GM12878 (cell line): ENCODE measurements around the gene INA. TPM values are rescaled to one million over a fixed set of nuclear protein-coding genes. Genes with fewer than 3 reads are reported as not detected.

ENCODE experiments used
- ATAC-seq: fragments of 200-7000 bp; cut with Tn5 transposase; 3 replicates; pipeline ENCODE4 v1.9.1; 2020; ENCODE audit warnings: mild to moderate bottlenecking, moderate library complexity
- BruUV-seq: library from RNA; stranded (reverse); fragments of 400-500 nt; replicated peaks from 2 replicates; lab custom pipeline; 2021; lab: Mats Ljungman, UMichigan
- CTCF ChIA-PET: fragments of 300-600 bp; sonication (Branson Sonifier 250); formaldehyde crosslinking; extraction: SDS; loops from one replicate; lab custom pipeline; 2021; ENCODE audit warnings: inconsistent platforms; lab: Yijun Ruan, JAX
- POLR2A ChIA-PET: fragments of 350-600 bp; formaldehyde crosslinking; extraction: SDS; loops from one replicate; lab custom pipeline; 2021; ENCODE audit warnings: inconsistent platforms; lab: Charles Lee
- RAD21 ChIA-PET: fragments of 300-600 bp; sonication (Branson Sonifier 250); formaldehyde crosslinking; loops from one replicate; lab custom pipeline; 2023; ENCODE audit warnings: antibody characterized with exemption; ENCODE audit not compliant: unreplicated experiment; lab: Charles Lee
- SMC1A ChIA-PET: fragments of 300-600 bp; sonication (Branson Sonifier 250); formaldehyde crosslinking; loops from one replicate; lab custom pipeline; 2023; ENCODE audit not compliant: unreplicated experiment, uncharacterized antibody; lab: Charles Lee
- DNase-seq: peaks from one replicate; pipeline ENCODE4 v3.0.0-alpha.2; 2011; ENCODE audit warnings: low read depth, low spot score
- FAIRE-seq: peaks from 3 replicates; lab custom pipeline; 2011; peaks lifted over from hg19 to GRCh38; lab: Jason Lieb, UNC
- H2AFZ ChIP-seq: 2 replicates; pipeline ENCODE4 v1.6.0; 2011; ENCODE audit warnings: low read depth, low read length, control low read depth; ENCODE audit not compliant: control insufficient read depth
- H3K27ac ChIP-seq: 2 replicates; pipeline ENCODE4 v1.5.1; 2011; ENCODE audit warnings: control low read depth; ENCODE audit not compliant: control insufficient read depth, insufficient read depth
- H3K27me3 ChIP-seq, 2 experiments: replicated peaks in 1 of 2; 2 replicates each; pipeline versions ENCODE4 v1.6.0 to v1.6.1; 2011; ENCODE audit warnings: low read length in 1 of 2; ENCODE audit not compliant: control insufficient read depth in 2 of 2, insufficient read depth in 2 of 2
- H3K36me3 ChIP-seq, 2 experiments: 2 replicates each; pipeline ENCODE4 v1.5.1; 2011; ENCODE audit warnings: low read length in 1 of 2; ENCODE audit not compliant: control insufficient read depth in 2 of 2, insufficient read depth in 2 of 2
- H3K4me1 ChIP-seq: 2 replicates; pipeline ENCODE4 v1.6.1; 2011; ENCODE audit warnings: mild to moderate bottlenecking, low read length, moderate library complexity, mixed read lengths; ENCODE audit not compliant: control insufficient read depth, insufficient read depth
- H3K4me2 ChIP-seq: 2 replicates; pipeline ENCODE4 v1.6.0; 2011; ENCODE audit warnings: control low read depth; ENCODE audit not compliant: control insufficient read depth, insufficient read depth
- H3K4me3 ChIP-seq: fragments of 200-600 bp; sonication (generic); 2 replicates; pipeline ENCODE4 v1.5.1; 2016
- H3K79me2 ChIP-seq: 2 replicates; pipeline ENCODE4 v1.6.0; 2011; ENCODE audit warnings: low read length; ENCODE audit not compliant: control insufficient read depth, insufficient read depth
- H3K9ac ChIP-seq: 2 replicates; pipeline ENCODE4 v1.8.0; 2011; ENCODE audit warnings: low read length, control low read depth, mixed read lengths; ENCODE audit not compliant: control insufficient read depth, insufficient read depth
- H3K9me3 ChIP-seq: replicated peaks from 3 replicates; pipeline ENCODE4 v1.5.1; 2011; ENCODE audit warnings: mild to moderate bottlenecking, low read length; ENCODE audit not compliant: control insufficient read depth, insufficient read depth
- H4K20me1 ChIP-seq: 2 replicates; pipeline ENCODE4 v1.6.0; 2011; ENCODE audit not compliant: control insufficient read depth, insufficient read depth
- CBX5 ChIP-seq: sonication (generic); IDR thresholded peaks from 2 replicates; pipeline ENCODE4 v1.6.1; 2016; ENCODE audit warnings: low read depth, moderate library complexity, mild to moderate bottlenecking, inconsistent platforms
- CEBPB ChIP-seq, 2 experiments: fragments of 150-350 bp in 1 of 2; IDR thresholded peaks; 2 replicates each; pipeline ENCODE4 v1.6.1; 2012 to 2014; ENCODE audit warnings: low read depth in 2 of 2, low read length in 2 of 2, borderline replicate concordance in 1 of 2, inconsistent platforms in 1 of 2
- CHD4 ChIP-seq: fragments of 200-600 bp; sonication (generic); IDR thresholded peaks from 2 replicates; pipeline ENCODE4 v1.6.1; 2016; ENCODE audit warnings: mild to moderate bottlenecking
- CREB1 ChIP-seq: IDR thresholded peaks from 2 replicates; pipeline ENCODE4 v1.6.1; 2012; ENCODE audit warnings: low read depth, mild to moderate bottlenecking, inconsistent platforms
- IKZF2 ChIP-seq, 2 experiments: fragments of 450-650 bp; IDR thresholded peaks; 2 replicates each; pipeline ENCODE4 v1.6.1; 2017; ENCODE audit warnings: mild to moderate bottlenecking in 2 of 2, moderate library complexity in 2 of 2
- MTA2 ChIP-seq: fragments of 450-650 bp; IDR thresholded peaks from 2 replicates; pipeline ENCODE4 v1.6.1; 2016; ENCODE audit warnings: low read depth, mild to moderate bottlenecking, moderate library complexity
- SRF ChIP-seq, 2 experiments: IDR thresholded peaks; 2 replicates each; pipeline ENCODE4 v1.6.1; 2011; ENCODE audit warnings: low read depth in 2 of 2, low read length in 2 of 2, mild to moderate bottlenecking in 1 of 2, moderate library complexity in 1 of 2
- WGBS: methylation state at CpG from one replicate; pipeline ENCODE4 v1.1.6; 2016; ENCODE audit warnings: low lambda C conversion rate; ENCODE audit not compliant: insufficient replicate concordance, insufficient coverage; ENCODE audit errors: missing lambda C conversion rate; 5-methylcytosine and 5-hydroxymethylcytosine counted together
- in situ Hi-C: fragments of 300-500 bp; cut with MboI; formaldehyde crosslinking; loops from 9 replicates; pipeline ENCODE4 v1.14.3; 2018; ENCODE audit warnings: mixed read lengths
- intact Hi-C: fragments of 100-400 bp; cut with micrococcal nuclease; formaldehyde crosslinking; loops from one replicate; pipeline ENCODE4 v1.14.2; 2022; ENCODE audit not compliant: unreplicated experiment
- polyA plus RNA-seq, 11 experiments: library from polyadenylated mRNA; depleted of rRNA in 4 of 11; unstranded in 6 of 11; stranded (reverse) in 5 of 11; fragments of >200 nt; fragmentation: Nextera tagmentation in 4 of 11; fragmentation: Illumina TruSeq in 1 of 11; extraction: Ambion mirVana in 4 of 11; extraction: Trizol in 1 of 11; gene quantifications; 1 replicate in 1 of 11; 2 replicates in 10 of 11; pipeline versions ENCODE4 v1.2.1 to v1.2.3, GENCODE V29; 2011 to 2016; ENCODE audit warnings: inconsistent platforms in 2 of 11, missing spikeins in 2 of 11, low read depth in 1 of 11
- total RNA-seq, 4 experiments: library from RNA; depleted of rRNA in 3 of 4; stranded (reverse); fragments of >200 nt in 3 of 4; fragmentation: Illumina TruSeq in 1 of 4; extraction: Trizol in 1 of 4; gene quantifications; 2 replicates each; pipeline versions ENCODE4 v1.2.1 to v1.2.3, GENCODE V29; 2013 to 2021
- TF ChIP-seq, protein P1 (sequence below): IDR thresholded peaks from 2 replicates; pipeline ENCODE4 v1.6.1; 2011; ENCODE audit warnings: mild to moderate bottlenecking, low read depth, low read length, moderate library complexity; ENCODE audit not compliant: insufficient replicate concordance
- TF ChIP-seq, protein P2 (sequence below): fragments of 450-650 bp; IDR thresholded peaks from 2 replicates; pipeline ENCODE4 v1.6.1; 2017; ENCODE audit warnings: mild to moderate bottlenecking, low read depth, inconsistent platforms; ENCODE audit not compliant: poor library complexity, severe bottlenecking
- TF ChIP-seq, protein P3 (sequence below): fragments of 450-650 bp; formaldehyde crosslinking; IDR thresholded peaks from 2 replicates; pipeline ENCODE4 v1.5.0; 2022; ENCODE audit warnings: mild to moderate bottlenecking, missing genetic modification characterization

INA gene
- total and polyA plus RNA-seq, 10 of the 15 experiments (the other 5 are each of a cell fraction or from before 2014, with no cell fraction given), result 0.14 to 0.23 TPM; not detected in 8

DNA sequence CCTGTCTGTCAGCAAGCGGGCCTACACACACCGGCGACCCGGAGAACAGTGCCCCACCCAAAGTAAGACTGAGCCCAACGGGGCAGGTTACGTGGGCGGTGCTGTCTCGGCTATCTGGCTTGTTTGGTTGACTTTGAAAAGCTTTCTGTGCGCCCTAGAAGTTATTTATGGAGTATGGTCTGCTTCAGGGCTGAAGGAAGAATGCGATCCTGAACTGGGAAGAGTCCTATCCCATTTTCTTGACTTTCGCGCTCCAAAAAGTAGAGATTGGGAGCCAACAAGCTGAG is 1.5 kb downstream of the INA start:
- TF ChIP-seq, protein P1, sequence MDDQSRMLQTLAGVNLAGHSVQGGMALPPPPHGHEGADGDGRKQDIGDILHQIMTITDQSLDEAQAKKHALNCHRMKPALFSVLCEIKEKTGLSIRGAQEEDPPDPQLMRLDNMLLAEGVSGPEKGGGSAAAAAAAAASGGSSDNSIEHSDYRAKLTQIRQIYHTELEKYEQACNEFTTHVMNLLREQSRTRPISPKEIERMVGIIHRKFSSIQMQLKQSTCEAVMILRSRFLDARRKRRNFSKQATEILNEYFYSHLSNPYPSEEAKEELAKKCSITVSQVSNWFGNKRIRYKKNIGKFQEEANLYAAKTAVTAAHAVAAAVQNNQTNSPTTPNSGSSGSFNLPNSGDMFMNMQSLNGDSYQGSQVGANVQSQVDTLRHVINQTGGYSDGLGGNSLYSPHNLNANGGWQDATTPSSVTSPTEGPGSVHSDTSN, result no peak
- no peak for TF ChIP-seq CREB1
- no peak for TF ChIP-seq SRF (IDR thresholded peaks at IDR 0.05; ENCODE audit: low read depth in 2 of 2, low read length in 2 of 2)
- TF ChIP-seq CHD4, result no peak
- no peak for TF ChIP-seq MTA2
- TF ChIP-seq, protein P2, sequence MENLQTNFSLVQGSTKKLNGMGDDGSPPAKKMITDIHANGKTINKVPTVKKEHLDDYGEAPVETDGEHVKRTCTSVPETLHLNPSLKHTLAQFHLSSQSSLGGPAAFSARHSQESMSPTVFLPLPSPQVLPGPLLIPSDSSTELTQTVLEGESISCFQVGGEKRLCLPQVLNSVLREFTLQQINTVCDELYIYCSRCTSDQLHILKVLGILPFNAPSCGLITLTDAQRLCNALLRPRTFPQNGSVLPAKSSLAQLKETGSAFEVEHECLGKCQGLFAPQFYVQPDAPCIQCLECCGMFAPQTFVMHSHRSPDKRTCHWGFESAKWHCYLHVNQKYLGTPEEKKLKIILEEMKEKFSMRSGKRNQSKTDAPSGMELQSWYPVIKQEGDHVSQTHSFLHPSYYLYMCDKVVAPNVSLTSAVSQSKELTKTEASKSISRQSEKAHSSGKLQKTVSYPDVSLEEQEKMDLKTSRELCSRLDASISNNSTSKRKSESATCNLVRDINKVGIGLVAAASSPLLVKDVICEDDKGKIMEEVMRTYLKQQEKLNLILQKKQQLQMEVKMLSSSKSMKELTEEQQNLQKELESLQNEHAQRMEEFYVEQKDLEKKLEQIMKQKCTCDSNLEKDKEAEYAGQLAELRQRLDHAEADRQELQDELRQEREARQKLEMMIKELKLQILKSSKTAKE, result no peak
- TF ChIP-seq IKZF2 (IDR thresholded peaks at IDR 0.05), result no peak
- TF ChIP-seq CBX5, result no peak
- no peak for TF ChIP-seq CEBPB (IDR thresholded peaks at IDR 0.05; ENCODE audit: borderline replicate concordance in 1 of 2, low read depth in 2 of 2, low read length in 2 of 2)
- TF ChIP-seq, protein P3, sequence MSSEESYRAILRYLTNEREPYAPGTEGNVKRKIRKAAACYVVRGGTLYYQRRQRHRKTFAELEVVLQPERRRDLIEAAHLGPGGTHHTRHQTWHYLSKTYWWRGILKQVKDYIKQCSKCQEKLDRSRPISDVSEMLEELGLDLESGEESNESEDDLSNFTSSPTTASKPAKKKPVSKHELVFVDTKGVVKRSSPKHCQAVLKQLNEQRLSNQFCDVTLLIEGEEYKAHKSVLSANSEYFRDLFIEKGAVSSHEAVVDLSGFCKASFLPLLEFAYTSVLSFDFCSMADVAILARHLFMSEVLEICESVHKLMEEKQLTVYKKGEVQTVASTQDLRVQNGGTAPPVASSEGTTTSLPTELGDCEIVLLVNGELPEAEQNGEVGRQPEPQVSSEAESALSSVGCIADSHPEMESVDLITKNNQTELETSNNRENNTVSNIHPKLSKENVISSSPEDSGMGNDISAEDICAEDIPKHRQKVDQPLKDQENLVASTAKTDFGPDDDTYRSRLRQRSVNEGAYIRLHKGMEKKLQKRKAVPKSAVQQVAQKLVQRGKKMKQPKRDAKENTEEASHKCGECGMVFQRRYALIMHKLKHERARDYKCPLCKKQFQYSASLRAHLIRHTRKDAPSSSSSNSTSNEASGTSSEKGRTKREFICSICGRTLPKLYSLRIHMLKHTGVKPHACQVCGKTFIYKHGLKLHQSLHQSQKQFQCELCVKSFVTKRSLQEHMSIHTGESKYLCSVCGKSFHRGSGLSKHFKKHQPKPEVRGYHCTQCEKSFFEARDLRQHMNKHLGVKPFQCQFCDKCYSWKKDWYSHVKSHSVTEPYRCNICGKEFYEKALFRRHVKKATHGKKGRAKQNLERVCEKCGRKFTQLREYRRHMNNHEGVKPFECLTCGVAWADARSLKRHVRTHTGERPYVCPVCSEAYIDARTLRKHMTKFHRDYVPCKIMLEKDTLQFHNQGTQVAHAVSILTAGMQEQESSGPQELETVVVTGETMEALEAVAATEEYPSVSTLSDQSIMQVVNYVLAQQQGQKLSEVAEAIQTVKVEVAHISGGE, result no peak
- in situ Hi-C loops, result no loop called here
- H2AFZ ChIP-seq, result no peak overlapping the region
- peaks cover 3% of the 10 kb centered on the region; the same call in 1 of the 2 replicates for H4K20me1 ChIP-seq
- ChIA-PET POLR2A (no interaction called here), SMC1A (no interaction called here), CTCF (no interaction called here), RAD21 (interaction anchor here (1.2 kb wide), 1 partner anchor 360 kb away, joined by 3 read pairs; the partner anchor contains the start of gene CNNM2)
- H3K36me3 ChIP-seq, result no peaks in the 10 kb centered on the region
- WGBS, result 75% methylated on average over 12 of the region's 12 CpGs
- intact Hi-C loops, result no loop called here
- H3K27ac ChIP-seq, result no peak overlapping the region
- H3K27me3 ChIP-seq, result peaks cover 0 to 6% of the 10 kb centered on the region in 2 experiments
- BruUV-seq, result no TSS peak
- no peak overlapping the region for H3K9ac ChIP-seq
- DNase-seq, result no peak
- no peaks in the 10 kb centered on the region; the same call in 2 of the 3 replicates for H3K9me3 ChIP-seq
- no peaks in the 10 kb centered on the region; the same call in 1 of the 2 replicates for H3K4me1 ChIP-seq
- no peaks in the 10 kb centered on the region for H3K79me2 ChIP-seq
- no peak for FAIRE-seq
- no peak for ATAC-seq
- no peak overlapping the region for H3K4me3 ChIP-seq
- H3K4me2 ChIP-seq, result no peak overlapping the region
